Motor neuron (in vitro differentiated cells): Measurements from ENCODE around the gene DMAC2. TPM values are rescaled to one million over a fixed set of nuclear protein-coding genes. Genes with fewer than 3 reads are reported as not detected.

ENCODE experiments used
- total RNA-seq, 8 experiments: library from RNA; unstranded; fragments of 300-600 nt; gene quantifications; 2 replicates each; pipeline versions ENCODE4 v1.2.3 to v1.2.4, GENCODE V29; 2022

The DMAC2 gene
- total RNA-seq, 8 experiments from 2014 or later, result 26.5 to 47.4 (median 33.7) TPM

Other genes with a start within 250 kb of the DMAC2 start
- 1 to 10 TPM in 2 of 8 experiments, under 1 TPM in 5, not detected in 1; 0.13 to 2.2 (median 1.00) TPM for gene CYP2S1, start 246.7 kb downstream of the DMAC2 start, total RNA-seq
- gene AXL, start 220.7 kb downstream of the DMAC2 start, total RNA-seq, result 10 to 100 TPM in 2 of 8 experiments, 1 to 10 TPM in 4, under 1 TPM in 2; 0.55 to 20.8 (median 4.9) TPM
- gene HNRNPUL1, start 175.5 kb downstream of the DMAC2 start, total RNA-seq, result 100 to 1,000 TPM in 6 of 8 experiments, 10 to 100 TPM in 2; 79.3 to 196 (median 113) TPM
- 10 to 100 TPM in 3 of 8 experiments, 1 to 10 TPM in 5; 6.6 to 25.0 (median 9.7) TPM for gene CCDC97, start 129.7 kb downstream of the DMAC2 start, total RNA-seq
- gene TGFB1, start 86.0 kb downstream of the DMAC2 start, total RNA-seq, result 10 to 100 TPM in 3 of 8 experiments, 1 to 10 TPM in 4, under 1 TPM in 1; 0.71 to 42.7 (median 4.8) TPM
- gene B9D2, start 75.8 kb downstream of the DMAC2 start, total RNA-seq, result 10 to 100 TPM in 2 of 8 experiments, 1 to 10 TPM in 6; 4.6 to 15.3 (median 6.3) TPM
- 10 to 100 TPM in 2 of 8 experiments, 1 to 10 TPM in 6; 4.8 to 17.6 (median 6.4) TPM for gene TMEM91, start 63.4 kb downstream of the DMAC2 start, total RNA-seq
- gene EXOSC5, start 42.6 kb downstream of the DMAC2 start, total RNA-seq, result 10 to 100 TPM; 14.9 to 61.8 (median 35.6) TPM
- gene BCKDHA, start 42.1 kb downstream of the DMAC2 start, total RNA-seq, result 10 to 100 TPM; 17.8 to 46.4 (median 35.4) TPM
- 1 to 10 TPM in 4 of 8 experiments, under 1 TPM in 4; 0.50 to 3.1 (median 1.4) TPM for gene B3GNT8, start 12.5 kb downstream of the DMAC2 start, total RNA-seq
- under 1 TPM in 3 of 8 experiments, not detected in 5; 0.21 to 0.62 (median 0.37) TPM for gene ERICH4, start 3.2 kb upstream of the DMAC2 start, total RNA-seq
- gene CEACAM21, start 136.3 kb upstream of the DMAC2 start, total RNA-seq, result 1 to 10 TPM in 1 of 8 experiments, under 1 TPM in 1, not detected in 6; 0.14 to 1.3 TPM
- under 1 TPM in 2 of 8 experiments, not detected in 6; 0.31 to 0.47 TPM for gene CEACAM4, start 187.2 kb upstream of the DMAC2 start, total RNA-seq
- under 1 TPM in 3 of 8 experiments, not detected in 5; 0.13 to 0.28 (median 0.21) TPM for gene CEACAM7, start 248.4 kb upstream of the DMAC2 start, total RNA-seq